ENCODE data around the gene FOXO1.
"Not testable (repeated sequence)": the region's sequence is repeated elsewhere in the genome, so short reads cannot be mapped to it uniquely, and the experiment has no call there.

Gene FOXO1

DNA sequence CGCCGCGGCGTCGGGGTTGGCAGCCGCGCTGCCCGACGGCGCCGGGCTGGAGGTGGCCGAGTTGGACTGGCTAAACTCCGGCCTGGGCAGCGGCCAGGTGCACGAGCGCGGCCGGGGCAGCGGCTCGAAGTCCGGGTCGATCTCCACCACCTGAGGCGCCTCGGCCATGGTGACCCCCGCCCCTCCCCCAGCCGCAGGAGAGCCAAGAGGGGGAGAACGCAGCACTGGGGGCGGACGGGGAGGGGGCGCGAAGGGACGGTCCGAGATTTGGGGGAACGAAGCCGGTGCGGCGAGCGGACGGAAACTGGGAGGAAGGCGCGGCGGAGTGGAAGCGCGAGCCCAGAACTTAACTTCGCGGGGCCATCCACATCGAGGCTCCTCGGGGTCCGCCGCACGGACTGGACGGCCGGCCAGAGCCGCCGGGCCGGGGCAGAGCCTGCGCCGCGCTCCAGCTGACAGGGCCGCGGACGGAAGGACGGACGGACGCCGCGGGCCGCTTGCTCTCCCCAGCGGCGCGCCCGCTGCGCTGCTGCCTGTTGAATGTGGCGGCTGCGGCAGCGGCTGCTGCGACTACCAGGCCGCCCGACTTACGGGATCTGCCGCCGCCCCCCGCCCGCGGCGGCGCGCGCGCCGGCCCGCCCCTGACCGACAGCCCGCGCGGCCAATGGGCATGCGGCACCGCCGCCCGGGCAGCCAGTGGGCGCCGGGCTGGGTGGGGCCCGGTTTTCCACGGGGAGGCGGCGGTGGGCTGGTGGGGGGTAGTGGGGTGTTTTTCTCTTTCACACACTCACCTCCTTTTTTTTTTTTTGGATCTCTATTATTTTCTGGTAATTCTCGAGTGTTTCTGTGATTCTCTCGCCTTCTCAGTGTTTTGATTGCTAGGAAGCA, at the start of gene FOXO1:
Gene FOXO1, minus strand, starts transcription at position 597 of the 888 bp plus-strand sequence. Its CDS starts 429 bp downstream, at position 168.
- peak; percentile 90 for DNase-seq (ENCODE audit: low spot score)

DNA sequence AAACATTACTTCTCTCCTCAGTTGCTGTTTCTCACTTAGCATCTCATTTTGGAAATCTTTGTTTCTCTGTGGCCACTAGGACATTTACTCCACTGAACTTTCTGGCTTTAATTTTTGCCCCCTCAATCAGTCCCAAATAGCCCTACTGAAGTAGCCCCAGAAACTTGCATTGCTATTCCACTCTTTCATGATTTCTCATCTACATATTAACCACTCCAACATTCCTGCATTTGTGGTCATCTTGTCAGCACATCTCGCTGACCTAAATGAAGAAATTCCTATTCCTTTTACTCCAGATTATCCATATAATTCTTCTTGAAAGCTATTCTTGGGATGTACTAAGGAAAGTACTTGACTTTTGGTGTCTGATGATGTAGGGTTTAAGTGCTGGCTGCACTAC, 48.0 kb upstream of the FOXO1 start:
- not testable (repeated sequence) for DNase-seq (ENCODE audit: low spot score)

DNA sequence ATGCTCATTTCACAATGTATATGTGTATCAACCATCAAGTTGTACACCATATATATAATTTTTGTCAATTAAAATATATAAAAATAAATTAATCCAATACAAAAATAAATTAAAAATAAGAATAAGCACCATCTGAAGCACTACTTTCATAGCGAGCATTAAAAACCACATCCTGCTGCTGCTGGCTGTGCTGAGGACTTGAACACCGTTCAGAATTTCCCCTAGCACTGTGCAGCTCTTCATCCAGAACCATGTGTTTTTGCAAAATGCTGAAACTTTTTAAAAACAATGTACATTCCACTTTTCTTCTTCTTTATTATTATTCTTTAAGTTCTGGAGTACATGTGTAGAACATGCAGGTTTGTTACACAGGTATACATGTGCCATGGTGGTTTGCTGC, 40.0 kb upstream of the FOXO1 start:
- peak; percentile 14 for DNase-seq (ENCODE audit: low spot score)

DNA sequence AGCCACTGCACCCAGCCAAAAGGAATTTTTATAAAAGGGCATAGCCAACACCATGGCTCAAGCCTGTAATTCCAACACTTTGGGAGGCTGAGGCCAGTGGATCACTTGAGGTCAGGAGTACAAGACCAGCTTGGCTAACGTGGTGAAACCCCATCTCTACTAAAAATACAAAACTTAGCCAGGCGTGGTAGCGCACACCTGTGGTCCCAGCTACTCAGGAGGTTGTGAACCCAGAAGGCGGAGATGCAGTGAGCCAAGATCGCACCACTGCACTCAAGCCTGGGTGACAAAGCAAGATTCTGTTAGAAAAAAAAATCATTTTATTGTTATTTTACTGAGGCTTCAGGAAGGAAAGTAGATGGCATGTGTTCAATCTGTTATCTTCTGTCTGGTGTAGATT, 31.3 kb upstream of the FOXO1 start:
- no peak for DNase-seq (ENCODE audit: low spot score)

DNA sequence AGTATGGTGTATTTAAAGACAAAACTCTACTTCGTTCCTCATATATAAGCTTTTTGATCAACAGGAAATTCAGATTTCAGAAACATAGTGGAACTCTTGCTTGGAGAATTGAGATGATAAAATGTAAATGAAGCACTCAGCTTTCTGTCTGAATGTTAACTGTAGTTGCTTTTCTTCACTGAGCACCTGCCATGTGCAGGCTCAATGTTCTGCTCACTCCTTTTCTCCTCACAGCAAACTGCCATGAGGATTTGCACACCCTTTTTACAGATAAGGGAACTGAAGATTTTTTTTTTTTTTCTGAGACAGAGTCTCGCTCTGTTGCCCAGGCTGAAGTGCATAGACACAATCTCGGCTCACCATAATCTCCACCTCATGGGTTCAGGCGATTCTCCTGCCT, 28.0 kb upstream of the FOXO1 start:
- DNase-seq (ENCODE audit: low spot score) = no peak

DNA sequence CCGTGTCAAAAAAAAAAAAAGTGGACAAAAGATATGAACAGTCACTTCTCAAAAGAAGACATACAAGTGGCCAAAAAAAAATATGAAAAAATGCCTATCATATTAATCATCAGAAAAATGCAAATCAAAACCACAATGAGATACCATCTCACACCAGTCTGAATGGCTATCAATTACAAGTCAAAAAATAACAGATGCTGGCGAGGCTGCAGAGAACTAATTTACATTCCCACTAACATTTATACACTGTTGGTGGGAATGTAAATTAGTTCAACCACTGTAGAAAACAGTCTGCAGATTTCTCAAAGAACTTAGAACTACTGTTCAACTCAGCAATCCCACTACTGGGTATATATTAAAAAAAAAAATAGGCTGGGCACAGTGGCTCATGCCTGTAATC, 26.5 kb upstream of the FOXO1 start:
- DNase-seq (ENCODE audit: low spot score) = no peak

DNA sequence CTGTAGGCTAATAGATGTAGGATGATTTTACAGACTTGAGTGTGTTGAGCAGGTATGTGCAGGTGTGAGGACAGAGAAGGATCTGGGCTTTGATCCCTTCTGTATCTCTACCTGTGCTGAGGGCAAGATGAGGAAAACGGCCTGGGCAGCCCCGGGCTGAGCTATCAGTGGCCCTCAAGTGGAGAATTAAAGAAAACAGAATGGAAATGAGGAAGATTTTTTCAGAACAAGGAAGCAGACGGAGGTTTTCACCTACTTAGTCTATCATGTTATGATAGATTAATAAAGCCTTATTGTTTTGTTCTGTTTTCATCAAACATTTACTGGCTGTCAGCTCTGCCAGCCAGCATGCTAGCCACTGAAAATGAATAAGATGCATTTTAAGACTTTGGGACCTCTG, 22.3 kb upstream of the FOXO1 start:
- no peak for DNase-seq (ENCODE audit: low spot score)

DNA sequence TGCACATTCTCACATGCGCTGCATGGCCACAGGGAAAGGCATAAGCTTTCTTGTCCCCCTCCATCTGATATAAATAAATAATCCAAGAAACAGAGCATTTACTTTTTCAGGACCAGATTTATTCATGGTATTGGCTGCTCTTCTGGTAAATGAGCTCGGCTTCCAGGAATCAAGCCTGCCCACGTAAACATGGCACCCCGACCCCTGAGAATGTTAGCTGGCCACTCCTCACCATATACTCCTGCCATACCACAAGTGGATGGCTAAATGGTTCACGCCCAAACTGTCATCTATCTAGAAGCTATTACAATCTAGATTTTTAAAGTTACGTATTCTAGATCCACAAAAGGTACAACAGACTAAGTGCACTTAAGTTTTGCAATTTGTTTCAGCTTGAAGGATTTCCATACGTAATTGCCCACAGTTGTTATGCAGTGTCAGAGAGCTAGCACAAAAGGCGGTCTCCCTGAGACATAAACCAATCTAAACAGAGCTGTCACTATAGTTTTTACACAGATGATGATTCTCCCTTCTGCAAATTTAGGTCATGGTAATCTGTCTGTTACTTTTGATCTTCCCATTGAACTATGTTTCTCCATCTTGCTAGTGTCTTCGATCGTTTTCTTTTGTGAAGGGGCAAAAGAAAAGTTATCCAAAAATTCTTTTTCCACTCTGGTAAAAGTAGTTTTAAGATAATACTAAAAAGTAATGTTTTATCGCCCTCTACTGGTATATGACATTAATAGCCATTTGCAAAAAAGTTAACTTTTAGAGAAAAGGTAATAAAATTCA, 16.2 kb upstream of the FOXO1 start:
- no peak for DNase-seq (ENCODE audit: low spot score)

DNA sequence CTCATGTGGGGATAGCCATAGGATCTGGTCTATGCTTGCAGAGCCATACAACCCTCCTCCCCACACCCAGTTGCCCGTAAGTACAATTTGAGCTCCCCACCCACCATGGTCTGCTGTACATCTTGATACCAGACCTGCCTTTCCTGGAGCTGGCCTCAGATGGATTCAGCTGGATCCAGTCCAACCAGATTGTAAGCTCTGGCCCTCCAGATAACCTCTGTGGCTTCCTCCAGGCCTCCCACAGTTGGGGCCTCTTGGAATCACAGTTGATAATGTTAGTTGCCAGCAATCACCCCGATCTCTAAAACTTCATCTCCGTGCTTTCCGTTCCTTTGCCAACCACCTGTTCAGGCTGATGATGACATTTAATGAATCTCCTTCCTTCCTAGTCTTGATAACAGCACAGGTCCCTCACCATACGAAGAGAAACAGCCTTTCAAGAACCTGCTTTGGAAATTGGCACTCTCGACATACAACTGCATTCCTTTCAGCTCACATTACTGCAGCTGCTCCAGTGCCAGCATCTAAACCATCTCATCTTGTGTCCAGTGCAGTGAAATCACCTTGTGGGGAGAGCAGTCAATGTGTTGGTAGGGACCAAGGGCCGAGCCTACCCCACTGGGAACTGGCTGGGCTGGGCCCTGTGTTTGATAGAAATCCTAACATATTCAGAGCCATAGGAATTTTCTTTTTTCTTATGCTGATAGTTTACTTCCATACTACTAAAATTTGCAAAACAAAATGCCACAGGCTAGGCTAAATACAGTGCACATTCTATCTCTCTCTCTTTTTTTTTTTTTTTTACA, 15.1 kb upstream of the FOXO1 start:
- DNase-seq (ENCODE audit: low spot score) = no peak

DNA sequence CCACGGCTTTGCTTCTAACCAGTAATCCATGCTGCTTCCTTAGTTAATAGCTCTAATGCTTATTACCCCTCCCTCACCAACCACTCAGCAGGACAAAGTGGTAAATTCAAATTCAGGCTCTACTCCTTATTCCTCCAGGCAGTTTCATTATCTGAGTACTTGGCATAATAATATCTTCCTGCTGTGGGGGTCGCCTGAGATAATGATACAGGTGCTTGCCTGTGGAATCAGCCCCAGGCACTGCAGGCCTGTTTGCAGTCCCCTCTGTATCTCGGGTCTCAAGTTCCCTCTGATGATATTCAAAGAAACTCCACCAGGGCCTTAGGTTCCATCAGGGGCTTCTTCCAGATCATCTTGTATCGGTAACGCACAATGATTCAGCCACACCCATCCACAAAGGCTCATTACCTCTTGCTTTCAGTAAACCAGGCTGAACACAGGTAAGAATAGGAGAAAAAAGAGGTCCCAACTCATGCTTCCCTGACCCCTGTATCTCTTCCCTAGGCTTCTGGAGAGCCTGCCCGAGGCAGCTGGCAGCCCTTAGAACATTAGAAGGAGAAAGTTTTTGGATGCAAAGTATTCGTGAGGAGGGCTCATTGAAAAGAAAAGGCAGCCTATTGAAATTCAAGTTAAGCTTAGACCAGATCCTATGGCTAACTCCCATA, 14.3 kb upstream of the FOXO1 start:
- no peak for DNase-seq (ENCODE audit: low spot score)

DNA sequence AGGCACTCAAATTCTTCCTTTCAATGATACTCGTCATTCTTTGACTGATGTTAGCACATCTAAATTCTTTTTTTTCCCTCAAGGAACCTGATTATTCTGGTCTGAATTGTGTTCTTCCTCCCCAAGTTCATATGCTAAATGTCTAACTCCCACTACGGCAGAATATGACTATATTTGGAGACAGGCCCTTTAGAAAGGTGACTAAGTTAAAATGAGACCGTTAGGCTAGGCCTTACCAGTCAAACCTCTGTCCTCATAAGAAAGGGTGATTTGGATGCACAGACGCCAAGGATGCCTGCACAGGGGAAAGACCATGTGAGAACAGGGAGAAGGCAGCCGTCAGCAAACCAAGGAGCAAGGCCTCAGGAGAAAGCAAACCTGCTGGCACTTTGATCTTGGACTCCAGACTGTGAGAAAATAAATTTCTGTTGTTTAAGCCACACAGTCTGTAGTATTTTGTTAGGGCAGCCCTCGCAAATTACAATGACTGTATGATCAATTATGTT, 13.1 kb upstream of the FOXO1 start:
- DNase-seq (ENCODE audit: low spot score) = no peak

DNA sequence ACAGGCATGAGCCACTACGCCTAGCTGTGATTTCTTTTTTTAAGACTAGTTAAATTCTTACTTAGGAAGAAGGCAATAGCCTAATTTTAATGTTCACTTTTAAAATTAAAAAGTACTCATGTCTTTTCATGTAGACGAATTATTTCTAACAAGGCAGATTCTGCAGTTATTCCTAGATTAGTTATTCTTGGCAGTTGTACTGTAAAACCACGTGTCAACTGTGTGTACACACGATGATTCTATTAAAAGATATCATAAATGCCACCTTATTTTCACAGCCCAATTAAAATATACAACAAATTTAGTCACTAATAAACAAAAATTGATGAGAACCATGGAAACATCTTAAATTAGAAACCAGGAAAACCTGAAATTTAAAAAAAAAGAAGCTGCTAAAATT, 10.6 kb upstream of the FOXO1 start:
- DNase-seq (ENCODE audit: low spot score) = no peak

DNA sequence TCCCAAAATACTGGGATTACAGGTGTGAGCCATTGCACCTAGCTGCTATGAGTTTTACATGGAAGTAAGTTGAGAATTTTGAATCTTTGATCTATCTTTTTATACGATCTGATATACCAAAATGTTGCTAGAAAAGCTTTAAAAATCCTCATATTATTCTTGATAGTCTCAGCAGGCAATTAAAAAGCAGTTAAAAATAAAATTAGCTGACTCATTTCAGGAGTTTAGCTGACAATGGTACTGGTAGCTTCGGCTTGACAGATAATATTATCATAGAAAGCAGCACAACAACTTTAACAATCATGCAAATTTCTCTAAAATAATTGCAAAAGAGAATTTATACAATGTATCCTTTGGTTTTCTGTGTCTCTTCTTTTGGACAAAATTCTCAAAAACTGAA, 9.6 kb upstream of the FOXO1 start:
- DNase-seq (ENCODE audit: low spot score) = no peak

DNA sequence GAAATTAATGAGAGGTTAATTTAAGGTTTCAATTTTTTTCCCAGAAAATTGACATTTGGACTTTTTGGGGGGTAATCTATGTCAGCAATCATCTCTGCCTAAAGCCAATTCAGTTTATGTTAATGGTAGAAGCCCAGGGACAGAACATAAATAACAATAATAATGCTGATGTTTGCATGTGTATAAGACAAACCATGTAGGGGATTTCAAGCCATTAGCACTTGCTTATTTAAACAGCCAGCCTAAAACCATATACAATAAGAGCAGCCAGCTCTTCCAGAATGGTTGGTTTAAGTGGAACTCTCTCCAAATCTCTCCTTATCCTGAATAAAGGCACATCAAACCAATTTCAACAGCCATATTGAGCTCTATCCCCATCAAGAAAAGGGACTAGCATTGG, 7.0 kb upstream of the FOXO1 start:
- no peak for DNase-seq (ENCODE audit: low spot score)

DNA sequence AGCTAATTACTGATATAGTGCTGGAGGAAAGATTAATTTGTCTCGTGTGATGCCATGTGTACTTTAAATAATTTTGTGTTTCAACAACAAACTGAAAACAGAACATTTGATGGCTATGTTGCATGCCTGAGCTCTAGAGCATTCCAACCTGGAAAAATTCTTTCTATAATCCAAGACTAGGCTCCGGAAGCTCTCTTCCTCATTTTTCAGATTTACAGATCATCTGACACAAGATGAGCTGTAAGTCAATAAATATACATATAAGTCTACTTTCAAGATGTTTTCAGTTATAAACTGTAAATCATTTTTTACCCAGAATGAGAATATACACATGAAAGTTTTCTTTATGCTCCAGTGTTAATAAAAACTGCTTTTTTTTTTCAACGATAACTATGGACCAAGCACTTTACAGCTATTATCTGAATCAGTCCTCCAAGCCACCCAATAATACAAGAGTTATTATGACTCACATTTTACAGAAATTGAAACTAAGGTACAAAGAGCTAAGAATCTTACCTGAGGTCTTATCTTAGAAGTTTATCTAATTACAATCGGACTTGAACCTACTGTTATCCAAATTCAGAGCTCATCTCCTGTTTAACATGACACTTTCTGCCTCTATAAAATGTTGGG, 6.4 kb upstream of the FOXO1 start:
- no peak for DNase-seq (ENCODE audit: low spot score)

DNA sequence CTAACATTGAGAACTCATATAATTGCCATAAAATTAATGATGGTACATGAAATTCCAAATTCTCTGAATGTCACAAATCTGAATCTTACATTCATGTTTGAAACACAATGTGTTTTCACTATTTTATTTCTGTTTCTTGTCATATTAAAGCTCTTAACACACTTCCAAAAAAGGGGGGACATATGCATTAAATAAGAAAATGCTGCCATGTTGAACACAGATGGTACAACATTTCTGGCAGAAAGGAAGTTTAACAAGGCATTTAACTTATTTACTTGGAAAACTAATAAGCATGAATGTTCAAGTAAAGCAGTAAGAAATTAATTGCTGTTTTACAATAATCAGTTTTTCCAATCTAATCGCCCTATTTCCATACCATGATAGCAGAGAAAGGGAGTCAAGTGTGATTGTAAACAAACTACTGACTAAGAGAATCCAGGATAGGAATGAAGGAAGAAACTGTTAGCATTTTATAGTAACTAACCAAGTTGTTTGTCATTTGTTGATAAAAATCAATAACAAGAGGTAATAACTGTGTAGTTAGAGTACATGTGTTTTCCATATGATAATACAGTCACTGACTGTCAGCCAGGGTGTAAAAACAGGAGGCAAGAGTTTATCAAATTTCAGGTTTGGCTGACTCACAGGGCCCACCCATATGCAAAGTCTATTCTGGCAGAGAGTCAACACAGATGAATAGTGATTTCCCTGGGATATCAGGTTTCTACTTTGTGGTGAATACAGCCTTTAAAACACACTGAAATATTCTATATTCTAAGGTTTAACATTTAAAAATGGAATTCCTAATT, 5.7 kb upstream of the FOXO1 start:
- DNase-seq (ENCODE audit: low spot score) = no peak

DNA sequence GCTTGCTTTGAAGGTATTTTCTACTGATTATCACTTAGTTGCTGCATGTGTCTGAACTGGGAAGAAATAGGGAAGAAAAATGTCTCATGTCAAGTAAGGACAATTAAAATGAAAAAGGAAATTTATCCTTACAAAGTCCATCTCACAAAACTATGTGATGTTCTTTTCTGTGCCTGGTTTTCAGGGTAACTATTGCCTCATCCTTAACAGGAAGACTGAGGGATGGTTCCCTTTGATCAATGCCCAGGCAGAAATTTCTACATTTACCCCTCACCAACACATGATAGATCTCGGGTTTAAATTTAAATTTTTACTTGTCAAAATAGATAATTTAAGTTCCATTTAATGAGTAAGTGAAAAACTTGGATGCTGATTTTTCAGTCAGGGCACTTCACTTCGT, 3.9 kb upstream of the FOXO1 start:
- no peak for DNase-seq (ENCODE audit: low spot score)

DNA sequence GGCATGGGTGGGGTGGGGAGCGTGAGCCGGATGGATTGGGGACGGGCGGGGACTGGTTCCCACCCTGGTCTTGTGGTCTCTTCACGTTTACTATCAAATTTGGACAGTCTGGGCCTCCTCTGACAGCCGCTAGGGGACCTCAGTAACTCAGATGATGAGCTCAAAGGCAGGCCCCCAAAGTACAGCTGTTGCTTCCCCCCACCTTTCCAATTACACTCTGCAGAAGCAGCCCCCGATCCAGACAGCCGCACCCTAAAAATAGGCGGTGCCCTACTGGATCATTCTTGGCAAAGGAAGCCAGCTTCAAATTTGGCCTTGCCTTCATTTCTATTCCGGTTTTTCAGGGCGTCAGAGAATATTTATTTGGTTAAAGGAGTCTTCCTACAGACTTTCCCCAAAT, 1.9 kb upstream of the FOXO1 start:
- DNase-seq (ENCODE audit: low spot score) = peak; percentile 23

DNA sequence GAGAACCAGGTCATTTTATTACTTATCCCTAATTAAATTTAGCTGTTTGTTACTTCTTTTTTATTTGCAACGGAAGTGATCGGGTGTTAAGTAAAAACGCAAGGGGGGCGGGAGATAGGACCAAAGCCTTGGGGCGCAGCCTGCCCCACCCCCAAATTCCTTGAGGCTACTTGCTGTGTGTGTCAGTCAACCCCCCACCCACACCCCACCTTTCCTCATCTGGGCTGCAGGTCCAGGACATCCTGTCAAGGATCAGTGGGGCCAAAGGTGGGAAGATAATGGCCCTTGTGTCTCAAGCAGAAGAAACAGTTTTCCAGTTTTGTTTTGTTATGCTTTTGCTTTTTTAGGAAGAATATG, 1.2 kb upstream of the FOXO1 start:
- DNase-seq (ENCODE audit: low spot score) = no peak

DNA sequence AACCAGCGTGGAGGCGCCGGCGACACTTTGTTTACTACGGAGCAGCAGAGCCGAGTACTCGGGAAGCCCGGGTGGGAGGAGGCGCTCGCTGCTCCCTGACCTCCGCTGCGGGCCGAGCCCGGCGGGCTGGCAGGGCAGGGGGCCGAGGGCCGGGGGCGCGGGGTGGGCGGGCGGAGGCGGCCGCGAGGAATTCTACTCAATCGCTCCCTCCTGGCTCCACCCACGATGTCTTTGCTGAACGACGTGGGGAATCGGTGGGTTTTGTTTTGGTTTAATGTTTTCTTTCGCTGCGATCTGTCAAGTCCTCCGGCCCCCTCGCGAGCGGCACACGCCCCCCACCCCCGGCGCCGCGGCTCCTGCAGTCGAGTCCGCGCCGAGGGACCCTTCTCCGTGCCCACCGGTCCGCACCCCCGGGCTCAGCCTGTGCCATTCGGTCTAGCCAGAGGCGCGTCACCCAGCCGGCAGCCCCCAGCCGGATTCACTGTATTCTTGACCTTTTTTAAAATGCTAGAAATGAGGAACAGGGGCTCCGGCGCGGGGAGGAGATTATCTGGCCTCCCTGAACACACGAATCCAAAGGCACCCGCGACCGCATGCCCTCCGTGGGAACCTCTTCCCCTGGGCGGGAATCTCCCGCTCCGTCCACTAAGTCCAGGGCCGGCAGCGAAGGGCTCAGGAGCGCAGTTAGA, 636 bp upstream of the FOXO1 start:
- no peak for DNase-seq (ENCODE audit: low spot score)

Data from CD4-positive, alpha-beta T cell treated with Interleukin-6 at 100 ng/mL for 8 hours (primary cell).